ENCODE measurements around the gene AP2A2.

GRCh38 chr11:1039481-1040427 is 114.1 kb downstream of the AP2A2 start:
- TF ChIP-seq, protein P1, sequence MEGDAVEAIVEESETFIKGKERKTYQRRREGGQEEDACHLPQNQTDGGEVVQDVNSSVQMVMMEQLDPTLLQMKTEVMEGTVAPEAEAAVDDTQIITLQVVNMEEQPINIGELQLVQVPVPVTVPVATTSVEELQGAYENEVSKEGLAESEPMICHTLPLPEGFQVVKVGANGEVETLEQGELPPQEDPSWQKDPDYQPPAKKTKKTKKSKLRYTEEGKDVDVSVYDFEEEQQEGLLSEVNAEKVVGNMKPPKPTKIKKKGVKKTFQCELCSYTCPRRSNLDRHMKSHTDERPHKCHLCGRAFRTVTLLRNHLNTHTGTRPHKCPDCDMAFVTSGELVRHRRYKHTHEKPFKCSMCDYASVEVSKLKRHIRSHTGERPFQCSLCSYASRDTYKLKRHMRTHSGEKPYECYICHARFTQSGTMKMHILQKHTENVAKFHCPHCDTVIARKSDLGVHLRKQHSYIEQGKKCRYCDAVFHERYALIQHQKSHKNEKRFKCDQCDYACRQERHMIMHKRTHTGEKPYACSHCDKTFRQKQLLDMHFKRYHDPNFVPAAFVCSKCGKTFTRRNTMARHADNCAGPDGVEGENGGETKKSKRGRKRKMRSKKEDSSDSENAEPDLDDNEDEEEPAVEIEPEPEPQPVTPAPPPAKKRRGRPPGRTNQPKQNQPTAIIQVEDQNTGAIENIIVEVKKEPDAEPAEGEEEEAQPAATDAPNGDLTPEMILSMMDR (IDR thresholded peaks at IDR 0.05), result no peak
- no peak for TF ChIP-seq POLR2A (IDR thresholded peaks at IDR 0.05)
